ENCODE data around the gene RAPGEF2.
"Not testable (repeated sequence)": the region's sequence is repeated elsewhere in the genome, so short reads cannot be mapped to it uniquely, and the experiment has no call there.

Gene RAPGEF2

GRCh38 chr4:159169404-159170302 is 66.8 kb downstream of the RAPGEF2 start:
- no peak for DNase-seq

DNA sequence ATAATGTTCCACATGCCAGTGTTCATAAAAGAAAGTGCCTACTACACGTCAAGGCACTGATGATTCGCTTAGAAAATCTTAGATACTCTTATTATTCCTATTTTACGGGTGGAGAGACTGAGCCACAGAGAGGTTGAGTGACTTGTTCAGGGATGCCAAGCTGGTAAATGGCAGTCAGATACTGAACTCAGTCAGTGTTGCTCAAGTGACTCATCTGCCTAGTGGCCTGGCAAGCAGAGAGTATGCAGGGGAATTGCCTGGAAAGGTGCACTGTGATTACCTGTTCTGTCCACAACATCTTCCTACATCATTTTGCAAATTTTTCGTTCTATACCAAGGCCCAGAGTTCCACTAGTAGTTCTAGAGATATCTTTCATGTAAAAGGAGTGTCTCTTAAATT is 68.4 kb downstream of the RAPGEF2 start:
- DNase-seq, result no peak

DNA sequence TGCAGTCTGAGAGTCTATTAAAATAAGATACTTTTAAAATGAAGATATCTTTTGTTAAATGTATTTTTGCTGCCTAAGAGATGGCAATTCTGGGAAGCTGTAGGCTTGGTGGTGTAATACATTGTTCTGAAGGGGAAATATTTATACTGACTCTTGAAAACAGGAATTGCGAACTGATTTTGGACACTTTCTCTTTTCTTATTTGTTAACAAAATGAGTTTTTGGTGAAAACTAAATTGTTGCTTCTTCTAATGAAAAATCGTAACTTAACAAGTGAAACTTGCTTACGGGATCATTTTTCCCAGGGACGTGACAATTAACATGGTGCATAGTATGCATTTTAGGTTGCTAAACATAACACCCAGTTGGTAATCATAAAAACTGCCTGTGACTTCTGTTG is 71.0 kb downstream of the RAPGEF2 start:
- DNase-seq, result no peak

GRCh38 chr4:159174645-159175084 is 71.8 kb downstream of the RAPGEF2 start:
- no peak for DNase-seq

- peak; percentile 51 for DNase-seq
Measured at GRCh38 chr4:159175085-159175988, 72.5 kb downstream of the RAPGEF2 start.

- DNase-seq, result no peak
Measured at GRCh38 chr4:159175989-159176375, 73.1 kb downstream of the RAPGEF2 start.

DNA sequence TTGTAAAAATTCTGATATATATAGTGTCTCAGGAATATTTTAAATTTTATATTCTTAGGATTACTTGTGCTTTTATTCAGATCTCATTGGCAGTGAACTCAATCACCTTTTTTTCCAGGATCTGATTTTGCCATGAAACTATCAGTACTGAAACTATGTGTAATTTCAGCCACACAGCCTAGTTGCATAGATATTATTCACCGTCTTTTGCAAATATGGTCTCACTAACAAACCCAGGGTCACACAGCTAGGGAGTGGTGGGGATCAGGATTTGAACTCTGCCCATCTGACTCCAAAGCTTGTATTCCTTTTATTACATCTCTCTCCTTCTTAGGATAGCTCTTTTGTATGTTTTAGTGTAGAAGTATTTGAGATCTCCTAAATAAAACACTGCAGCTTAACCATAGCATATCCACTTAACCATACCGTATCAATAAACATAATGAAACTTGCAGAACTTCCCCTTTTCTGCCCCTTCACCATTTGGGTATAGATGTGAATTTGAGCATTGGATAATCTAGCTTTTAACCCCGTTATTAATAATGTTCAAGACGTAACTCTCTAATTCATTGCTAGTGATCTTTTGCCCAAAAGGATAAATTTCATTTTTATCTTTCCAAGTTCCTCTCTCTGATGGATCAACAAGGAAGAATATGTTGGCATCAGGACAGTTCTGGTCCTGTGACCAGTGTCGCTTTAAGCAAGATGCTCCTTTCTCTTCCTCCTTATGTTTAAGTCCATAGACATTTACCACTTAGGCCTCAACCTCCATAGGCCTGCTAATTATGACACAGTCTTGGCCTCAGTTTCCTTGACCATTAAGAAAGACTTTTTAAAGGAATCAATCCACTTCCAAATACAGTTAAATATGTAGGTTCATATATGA is 74.6 kb downstream of the RAPGEF2 start:
- no peak for DNase-seq

GRCh38 chr4:159178151-159178546 is 75.3 kb downstream of the RAPGEF2 start:
- no peak for DNase-seq

DNA sequence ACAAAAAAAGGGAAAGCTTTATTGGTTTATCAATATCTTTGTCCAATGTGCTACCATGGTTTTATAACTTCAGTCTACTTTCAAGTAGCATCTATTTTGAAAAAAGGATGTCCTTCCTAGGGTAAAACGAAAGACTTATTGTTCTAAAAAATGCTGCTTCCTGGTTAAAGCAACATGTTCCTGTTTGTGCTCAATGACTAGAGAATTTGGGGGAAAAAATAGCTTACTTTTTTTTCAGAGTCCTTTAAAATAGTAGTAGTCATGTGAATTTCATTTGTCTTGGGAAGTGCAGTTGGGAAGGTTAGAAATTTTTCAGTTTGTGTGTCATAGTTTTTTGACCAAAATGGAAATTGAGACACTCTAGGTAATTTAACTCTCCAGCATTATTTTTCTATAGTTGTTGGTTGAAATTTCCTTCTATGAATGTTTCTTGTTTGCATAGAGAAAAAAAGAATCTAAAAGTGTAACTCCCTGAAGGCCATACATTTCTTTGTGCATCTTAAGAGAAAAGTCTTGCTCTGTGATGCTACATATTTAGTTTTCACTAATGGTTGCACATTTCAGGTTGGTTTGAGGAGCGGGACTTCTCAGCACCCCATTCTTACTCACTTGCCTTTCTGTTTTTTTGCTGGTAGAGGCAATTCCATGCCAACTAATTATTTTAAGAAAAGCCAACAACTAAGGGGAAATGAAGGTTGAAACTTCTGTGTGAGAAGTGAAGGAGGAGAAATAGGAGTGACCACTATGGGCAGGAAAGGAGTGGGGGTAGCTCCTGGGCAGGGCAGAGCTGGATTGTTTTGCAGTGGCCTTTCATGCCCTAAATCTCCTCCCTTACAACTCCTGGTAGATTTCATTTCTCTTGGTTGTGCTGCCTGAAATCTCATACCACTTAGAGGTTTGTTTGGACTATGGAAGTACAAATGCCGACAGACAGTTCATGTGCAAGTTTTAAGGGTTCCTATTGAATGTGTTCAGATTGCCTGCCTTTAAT is 76.4 kb downstream of the RAPGEF2 start:
- no peak for DNase-seq

DNA sequence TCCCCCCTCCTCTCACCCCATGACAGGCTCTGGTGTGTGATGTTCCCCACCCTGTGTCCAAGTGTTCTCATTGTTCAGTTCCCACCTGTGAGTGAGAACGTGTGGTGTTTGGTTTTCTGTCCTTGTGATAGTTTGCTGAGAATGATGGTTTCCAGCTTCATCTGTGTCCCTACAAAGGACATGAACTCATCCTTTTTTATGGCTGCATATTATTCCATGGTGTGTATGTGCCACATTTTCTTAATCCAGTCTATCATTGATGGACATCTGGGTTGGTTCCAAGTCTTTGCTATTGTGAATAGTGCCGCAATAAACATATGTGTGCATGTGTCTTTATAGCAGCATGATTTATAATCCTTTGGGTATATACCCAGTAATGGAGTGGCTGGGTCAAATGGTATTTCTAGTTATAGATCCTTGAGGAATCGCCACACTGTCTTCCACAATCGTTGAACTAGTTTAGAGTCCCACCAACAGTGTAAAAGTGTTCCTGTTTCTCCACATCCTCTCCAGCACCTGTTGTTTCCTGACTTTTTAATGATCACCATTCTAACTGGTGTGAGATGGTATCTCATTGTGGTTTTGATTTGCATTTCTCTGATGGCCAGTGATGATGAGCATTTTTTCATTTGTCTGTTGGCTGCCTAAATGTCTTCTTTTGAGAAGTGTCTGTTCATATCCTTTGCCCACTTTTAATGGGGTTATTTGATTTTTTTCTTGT is 81.2 kb downstream of the RAPGEF2 start:
- DNase-seq, result not testable (repeated sequence)

DNA sequence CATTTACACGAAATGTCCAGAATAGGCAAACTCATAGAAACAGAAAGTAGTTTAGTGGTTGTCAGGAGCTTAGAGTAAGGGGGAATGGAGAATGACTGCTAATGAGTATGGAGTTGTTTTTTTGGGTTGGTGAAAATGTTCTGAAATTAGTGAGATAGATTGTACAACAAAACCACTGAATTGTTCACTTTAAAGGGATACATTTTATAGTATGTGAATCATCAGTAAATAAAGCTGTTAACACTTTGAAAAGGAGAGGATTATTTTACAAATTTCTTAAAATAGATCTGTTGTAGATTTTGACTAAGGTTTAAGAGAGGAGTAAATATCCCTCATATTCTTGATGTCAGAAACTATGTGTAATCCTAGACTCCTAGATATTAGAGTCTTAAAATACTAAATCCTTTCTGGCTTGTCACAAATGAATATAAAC is 82.7 kb downstream of the RAPGEF2 start:
- no peak for DNase-seq

DNA sequence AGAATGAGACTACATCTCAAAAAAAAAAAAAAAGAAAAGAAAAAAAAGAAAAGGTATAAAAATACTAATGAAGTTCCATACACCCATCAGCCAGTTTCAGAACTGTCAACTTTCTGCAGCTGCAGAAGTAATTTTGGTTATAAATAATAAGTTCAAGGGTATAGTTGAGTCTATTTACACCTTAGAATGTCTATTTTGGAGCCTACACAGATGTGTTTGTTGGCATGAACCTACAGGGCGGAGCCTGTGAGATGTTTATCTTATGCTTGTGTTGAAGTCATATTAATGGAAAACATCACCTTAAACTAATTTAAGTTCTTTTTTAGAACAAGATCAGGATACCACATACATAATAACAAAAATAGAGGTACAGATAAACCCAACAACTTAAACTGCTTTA is 85.8 kb downstream of the RAPGEF2 start:
- DNase-seq, result no peak

DNA sequence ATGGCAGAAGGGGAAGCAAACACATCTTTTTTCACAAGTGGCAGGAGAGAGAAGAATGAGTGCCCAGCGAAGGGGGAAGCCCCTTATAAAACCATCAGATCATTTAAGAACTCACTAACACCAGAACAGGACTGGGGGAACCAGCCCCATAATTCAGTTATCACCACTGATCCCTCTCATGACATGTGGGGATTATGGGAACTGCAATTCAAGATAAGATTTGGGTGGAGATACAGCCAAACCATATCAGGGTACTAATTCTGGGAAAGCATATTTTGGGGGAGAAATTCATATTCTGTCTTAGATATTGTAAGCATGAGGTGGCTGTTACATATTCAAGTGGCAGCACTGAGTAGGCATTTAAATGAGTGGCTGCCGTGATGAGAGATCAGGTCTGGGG is 87.8 kb downstream of the RAPGEF2 start:
- no peak for DNase-seq

GRCh38 chr4:159191989-159192388 is 89.1 kb downstream of the RAPGEF2 start:
- DNase-seq, result no peak

- no peak for DNase-seq
Measured at GRCh38 chr4:159193046-159193620, 90.3 kb downstream of the RAPGEF2 start.

GRCh38 chr4:159195361-159195769 is 92.5 kb downstream of the RAPGEF2 start:
- DNase-seq, result no peak

DNA sequence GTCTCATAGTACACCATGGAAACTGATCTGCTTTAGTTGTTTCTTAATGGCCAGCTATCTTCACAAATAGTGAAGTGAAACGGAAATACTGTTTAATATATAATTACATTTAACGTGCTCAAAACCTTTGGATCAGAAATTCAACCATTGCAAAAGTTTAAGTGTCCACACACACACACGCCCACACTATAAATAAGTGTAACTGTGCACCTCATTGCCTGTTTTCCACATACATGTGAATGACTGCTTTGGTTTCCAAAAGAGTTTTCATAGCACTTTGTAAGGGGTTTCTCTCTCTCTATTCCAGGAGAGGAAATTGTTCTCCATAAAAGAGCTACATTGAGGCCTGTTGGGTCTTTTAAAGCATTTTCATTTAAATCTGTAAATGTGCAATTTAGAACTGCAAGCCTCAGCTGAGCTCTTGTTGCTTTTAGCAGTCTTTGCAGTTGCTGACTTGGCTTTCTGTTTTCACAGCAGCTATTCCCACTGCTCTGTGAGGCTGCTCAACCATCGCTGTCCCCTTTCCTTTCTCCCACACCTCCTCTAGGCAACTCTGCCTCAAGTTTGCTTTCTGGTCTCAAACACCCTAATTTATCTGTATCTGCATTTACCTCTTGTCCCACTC is 94.5 kb downstream of the RAPGEF2 start:
- DNase-seq, result no peak

DNA sequence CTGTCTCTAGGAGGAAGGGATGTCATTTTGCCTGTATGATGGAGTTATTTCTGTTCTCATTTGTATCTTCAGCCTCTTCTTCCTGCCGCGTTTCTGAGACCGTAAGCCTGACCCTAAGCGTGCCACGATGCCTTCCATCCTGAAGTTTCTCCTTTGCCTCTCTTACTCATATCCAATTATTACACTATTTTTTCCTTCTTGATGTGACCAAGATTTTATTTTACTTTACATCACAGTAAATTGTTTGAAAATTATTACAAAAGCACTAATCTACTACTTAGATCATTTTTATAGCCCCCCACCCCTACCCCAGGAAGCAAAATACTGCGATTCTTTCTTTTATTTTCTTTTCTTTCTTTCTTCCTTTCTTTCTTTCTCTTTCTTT is 95.0 kb downstream of the RAPGEF2 start:
- no peak for DNase-seq

- no peak for DNase-seq
Measured at GRCh38 chr4:159199826-159200225, 96.9 kb downstream of the RAPGEF2 start.

DNA sequence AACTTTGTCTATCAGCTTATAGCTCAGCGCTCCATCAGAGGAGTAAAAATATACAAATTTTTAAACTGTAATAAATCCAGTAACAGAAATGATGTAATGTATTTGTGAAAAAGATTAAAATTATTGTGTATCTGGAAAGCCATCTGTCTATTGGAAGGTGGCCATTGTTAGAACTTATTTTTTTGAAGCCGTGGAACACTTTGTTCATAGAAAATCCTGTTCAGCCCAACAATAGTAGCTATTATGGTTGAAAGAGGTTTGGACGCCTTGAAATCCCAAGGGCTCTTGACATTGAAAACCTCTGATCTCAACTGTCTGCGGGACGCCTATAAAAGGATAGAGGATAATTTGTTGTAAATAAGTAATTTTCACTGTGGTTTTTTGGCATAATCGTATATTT is 98.3 kb downstream of the RAPGEF2 start:
- no peak for DNase-seq
